HG03558 (cell line): Measurements from ENCODE around the gene HDAC4.

Experiments used
- ATAC-seq: cut with Tn5 transposase; IDR thresholded peaks from one replicate; pipeline ENCODE4 v1.9.1; 2021; ENCODE audit warnings: moderate number of reproducible peaks; ENCODE audit not compliant: unreplicated experiment; ENCODE audit errors: extremely low read depth

The HDAC4 gene

GRCh38 chr2:239429473-239430350, 28.9 kb upstream of the HDAC4 start:
- no peak for ATAC-seq

GRCh38 chr2:239425631-239426030, 24.8 kb upstream of the HDAC4 start:
- no peak for ATAC-seq

- ATAC-seq = no peak
These were observed 23.7 kb upstream of the HDAC4 start for GRCh38 chr2:239424337-239425045.

GRCh38 chr2:239423551-239423950, 22.7 kb upstream of the HDAC4 start:
- ATAC-seq = no peak

DNA sequence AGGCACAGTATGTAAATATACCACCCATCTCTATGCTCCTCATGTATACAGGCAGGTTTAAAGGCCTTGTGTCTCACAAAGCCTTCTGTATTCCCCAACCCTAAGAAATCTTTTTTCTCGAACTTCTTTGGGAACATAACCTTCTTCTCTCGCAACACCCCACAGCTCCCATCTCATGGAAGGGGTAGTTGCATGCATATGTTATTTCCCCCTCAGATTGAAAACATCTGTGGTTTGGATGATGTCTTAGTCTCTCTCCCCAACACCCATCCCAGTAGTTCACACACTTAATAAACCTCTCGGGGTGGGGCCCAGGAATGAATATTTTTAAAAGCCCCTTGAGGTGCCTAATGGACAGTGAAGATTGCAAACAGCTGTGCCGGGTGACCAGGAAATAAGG, 21.0 kb upstream of the HDAC4 start:
- no peak for ATAC-seq

- ATAC-seq = no peak
These were observed 19.3 kb upstream of the HDAC4 start for GRCh38 chr2:239420082-239420481.

- ATAC-seq = no peak
These were observed 18.1 kb upstream of the HDAC4 start for GRCh38 chr2:239418918-239419317.

DNA sequence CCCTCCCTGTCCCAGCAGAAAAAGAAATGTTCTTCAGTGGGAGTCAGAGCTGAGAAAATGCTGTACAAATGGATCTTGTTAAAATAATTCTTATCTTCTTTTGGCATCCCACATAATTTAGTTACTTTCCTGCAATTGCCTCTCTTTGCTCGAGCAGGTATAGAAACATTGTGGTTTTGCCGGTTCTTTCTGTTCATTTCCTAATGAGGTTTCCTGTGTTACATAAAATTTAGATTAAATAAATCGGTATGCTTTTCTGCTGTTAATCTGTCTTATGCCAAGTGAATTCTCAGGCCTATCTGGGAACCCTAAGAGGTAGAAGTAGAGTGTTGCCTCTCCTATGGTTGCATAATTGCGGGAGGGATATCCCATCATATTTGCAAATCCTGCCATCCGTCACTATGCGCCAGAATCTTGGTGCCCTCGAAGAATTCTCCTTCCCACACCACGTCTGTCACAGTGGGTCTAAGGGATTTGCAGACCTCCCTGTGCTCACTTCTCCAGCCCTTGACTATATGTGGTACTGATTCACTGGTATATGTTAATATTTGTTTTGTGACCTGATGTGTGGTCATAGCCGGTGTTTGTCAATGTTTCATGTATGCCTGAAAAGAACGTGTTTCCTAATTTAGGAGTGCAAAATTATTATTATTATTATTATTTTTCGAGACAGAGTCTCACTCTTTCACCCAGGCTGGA, 12.2 kb upstream of the HDAC4 start:
- ATAC-seq = no peak

DNA sequence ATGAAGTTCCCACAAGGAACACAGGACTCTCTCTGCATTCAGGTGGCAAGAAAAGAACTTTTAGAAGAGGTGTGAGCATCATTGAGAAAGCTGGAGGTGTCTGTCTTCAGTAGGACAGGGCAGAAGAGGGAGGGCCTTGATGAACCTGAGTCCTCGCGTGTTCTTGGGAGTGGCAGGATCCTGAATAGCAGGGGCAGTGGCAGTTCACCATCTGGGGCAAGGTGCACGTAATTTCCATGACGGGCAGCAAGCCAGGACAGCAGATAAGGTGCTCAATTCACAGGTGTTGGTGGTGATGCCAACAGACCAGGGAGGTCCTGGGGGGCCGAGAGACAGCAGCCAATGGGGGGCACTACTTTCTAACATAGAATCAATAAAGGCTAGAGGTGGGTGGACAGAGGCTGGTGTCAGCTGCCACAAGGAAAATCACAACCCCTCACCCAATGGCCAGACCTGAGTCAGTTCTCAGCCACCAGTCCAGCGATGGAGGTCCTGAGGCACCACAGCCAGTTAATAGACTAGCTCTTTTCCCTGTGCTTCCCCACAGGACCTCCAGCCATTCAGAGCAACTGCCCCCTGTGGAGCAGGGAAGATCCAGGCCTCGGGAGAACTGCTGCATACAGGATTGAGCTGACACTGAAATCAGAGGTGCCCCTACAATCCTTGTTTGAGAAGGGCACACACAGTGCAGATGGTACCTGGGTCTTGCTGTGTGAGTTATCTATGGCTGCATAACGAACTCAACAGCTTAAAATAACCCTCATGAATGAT, 10.9 kb upstream of the HDAC4 start:
- ATAC-seq = no peak

- ATAC-seq = no peak
These were observed 10.3 kb upstream of the HDAC4 start for GRCh38 chr2:239411117-239411516.

- ATAC-seq = no peak
These were observed 9.2 kb upstream of the HDAC4 start for GRCh38 chr2:239409976-239410375.

DNA sequence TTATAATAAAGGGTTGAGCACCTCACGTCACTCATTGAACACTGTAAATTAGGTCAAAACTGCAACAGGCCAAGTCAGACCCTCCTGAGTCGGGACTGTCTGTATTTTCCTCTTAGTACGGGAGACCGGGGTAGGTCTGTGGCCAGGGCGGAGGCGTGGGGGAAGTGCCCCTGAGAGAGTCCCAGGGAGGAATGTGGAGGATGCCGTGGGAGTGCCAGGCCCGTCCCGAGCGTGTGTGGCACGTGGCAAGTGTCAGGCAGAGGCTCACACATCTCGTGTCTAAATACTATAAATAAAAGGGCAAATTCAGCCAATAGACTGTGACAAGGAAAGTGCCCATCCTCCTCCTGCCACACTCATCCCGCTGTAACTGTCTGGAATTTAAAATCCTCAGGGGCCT, 6.3 kb upstream of the HDAC4 start:
- ATAC-seq = no peak

DNA sequence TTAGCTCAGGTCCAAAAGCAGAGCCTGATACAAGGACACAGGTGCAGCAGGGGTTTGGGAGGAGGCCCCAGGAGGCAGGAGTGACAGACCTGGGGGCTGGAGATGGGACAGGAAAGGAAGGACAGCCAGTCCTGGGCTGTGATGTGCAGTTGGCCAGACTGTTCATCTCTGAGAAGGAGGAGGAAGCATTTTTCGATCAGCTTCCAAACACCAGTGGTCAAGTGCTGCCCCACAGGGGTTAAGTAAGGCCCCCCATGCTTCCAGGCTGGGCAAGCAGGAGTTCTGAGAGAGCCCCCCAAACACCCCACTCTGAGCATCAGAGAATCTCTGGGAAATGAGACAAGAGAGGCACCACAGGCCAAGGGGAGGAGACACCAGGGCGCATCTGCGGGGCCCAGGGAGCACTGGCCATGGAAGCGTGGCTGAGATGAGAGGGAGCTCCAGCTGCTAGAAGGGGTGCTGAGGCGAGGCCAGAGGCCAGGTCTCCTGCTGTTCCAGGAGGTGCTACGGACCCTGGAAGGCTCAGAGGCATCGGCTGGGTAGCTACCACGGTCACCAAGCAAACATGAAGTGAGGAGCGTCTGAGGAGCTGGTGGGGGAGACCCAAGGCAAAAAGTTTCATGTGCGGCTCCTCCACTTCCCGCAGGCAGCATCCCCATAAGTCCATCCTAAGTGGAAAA, 5.6 kb upstream of the HDAC4 start:
- no peak for ATAC-seq

- no peak for ATAC-seq
These were observed 4.3 kb upstream of the HDAC4 start for GRCh38 chr2:239405071-239405470.

DNA sequence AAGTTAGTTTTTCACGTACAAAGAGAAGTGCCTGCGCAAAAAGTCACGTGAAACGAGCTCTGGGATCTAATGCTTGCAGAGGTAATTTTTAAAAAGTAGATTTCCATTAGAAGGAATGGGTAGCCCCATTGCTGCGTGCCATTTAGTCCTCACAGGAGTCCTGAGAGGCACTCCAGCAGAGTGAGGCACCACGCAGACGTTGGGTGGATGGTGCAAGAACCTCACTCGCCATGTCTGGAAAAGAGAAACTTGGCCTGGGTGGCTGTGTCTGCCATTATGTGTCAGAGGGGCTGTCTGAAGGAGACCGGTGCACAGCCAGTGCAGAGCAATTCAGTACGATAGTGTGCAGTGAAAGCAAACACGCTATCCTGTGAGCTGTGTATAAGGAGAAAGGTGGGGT, 1.8 kb upstream of the HDAC4 start:
- no peak for ATAC-seq

DNA sequence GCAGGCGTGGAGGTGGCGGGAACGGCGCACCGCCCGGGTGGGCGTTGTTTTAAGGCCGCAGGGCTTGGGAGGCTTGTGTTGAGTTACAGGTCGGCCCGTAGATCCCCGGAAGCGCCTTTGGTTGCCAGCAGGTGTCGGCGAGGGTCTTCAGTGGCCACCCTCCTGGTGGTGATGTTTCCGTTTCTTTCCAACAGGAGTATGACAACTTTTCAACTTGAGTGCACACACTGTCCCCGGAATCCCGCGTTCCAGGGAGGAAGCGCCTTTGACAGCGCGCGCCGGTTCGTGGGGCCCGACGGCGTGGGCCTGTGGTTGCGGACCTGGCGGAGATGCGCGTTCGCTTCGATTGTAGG, 1.0 kb upstream of the HDAC4 start:
- ATAC-seq = peak; percentile 5

DNA sequence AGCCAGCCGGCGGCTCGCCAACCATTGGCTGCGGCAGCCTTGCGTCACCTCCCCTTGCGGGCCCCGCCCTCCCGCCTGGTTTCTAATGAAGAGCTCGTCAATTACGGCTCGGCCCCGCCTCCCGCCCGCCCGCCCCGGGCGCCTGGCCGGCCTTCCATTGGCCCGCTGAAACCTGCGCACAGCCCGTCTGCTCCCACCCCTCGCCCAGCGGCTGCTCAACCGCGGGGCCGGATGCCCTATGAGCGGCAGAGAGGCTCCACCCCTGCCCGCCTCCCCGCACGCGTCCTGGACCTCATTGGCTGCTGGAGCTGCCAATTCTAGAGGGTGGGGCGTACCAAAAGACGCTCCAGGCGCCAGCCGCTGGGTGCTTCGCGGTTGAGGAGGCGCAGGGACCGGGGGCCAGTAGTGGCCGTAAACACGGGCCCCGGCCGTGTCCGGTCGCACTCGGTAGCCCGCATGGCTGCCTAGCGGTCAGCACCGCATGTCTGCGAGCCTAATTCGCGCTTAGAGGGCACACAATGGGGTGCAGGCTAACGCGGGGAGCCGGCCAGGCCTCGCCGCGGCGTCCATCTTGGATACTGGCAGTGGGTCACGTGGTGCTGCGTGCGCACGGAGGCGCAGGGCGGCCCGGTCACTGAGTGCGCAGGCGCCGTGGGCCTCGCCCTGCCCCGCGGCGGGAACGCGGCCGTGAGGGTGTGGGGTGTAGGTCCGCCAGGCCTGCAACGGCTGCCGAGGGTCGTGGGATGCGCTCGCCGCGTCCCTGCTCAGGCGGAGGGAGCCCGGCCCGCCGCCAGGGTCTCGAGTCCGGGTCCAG, 454 bp upstream of the HDAC4 start:
- ATAC-seq = peak; percentile 68

DNA sequence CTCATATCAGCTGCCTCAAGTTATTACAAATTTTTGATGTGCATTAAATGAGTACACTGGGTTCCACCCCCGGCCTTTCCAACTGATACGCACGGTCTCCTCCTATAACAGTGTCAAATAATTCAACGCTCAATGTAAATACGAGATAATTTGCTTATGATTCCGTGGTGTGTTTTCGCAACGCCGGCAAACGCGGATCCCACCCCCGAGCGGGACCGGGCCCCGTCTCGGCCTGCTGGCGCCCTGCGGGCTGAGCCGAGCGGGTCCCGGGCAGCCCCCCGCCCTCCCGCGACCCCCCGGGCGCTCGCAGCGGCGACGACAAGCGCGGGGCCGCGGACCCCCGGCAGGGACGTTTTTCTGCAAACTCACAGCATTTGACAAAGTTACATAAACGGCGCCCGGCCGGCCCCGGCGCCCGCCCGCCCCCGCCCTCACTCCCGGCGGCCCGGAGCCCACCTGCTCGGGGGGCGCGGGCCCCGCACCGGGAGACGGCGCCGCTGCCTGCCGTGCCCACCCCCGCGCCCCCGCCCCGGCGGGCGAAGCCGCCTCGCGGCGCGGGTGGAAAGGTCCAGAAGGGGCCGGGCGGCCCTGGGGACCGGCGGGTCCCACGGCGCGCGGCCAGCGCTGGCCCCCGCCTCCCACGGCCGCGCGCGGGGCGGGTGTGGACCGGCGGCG, 762 bp downstream of the HDAC4 start:
- no peak for ATAC-seq
